ENCODE results near the gene ICAM1. TPM values are rescaled to one million over a fixed set of nuclear protein-coding genes. Genes with fewer than 3 reads are reported as not detected.

Gene ICAM1
- polyA plus RNA-seq, 3 donors = 21.6 to 118 (median 40.8) TPM

GRCh38 chr19:10243606-10244005 lies 27.3 kb upstream of the ICAM1 start:
- WGBS (ENCODE audit: insufficient coverage) = 98% methylated on average over 6 of the region's 7 CpGs
- no peak for DNase-seq
- no peak overlapping the region for H3K4me2 ChIP-seq (replicated peaks; ENCODE audit: extremely low read depth, low read length, poor library complexity, severe bottlenecking)
- H3K36me3 Mint-ChIP-seq = no peaks in the 10 kb centered on the region
- no peaks in the 10 kb centered on the region for H3K79me2 ChIP-seq (ENCODE audit: insufficient read depth, low read length)
- H3K9me3 ChIP-seq (replicated peaks in 1 of 2; ENCODE audit: control insufficient read depth in 1 of 2, insufficient read depth in 1 of 2, low read length in 2 of 2) = no peaks in the 10 kb centered on the region
- H3K9ac ChIP-seq (ENCODE audit: insufficient read depth, low read length, poor library complexity, severe bottlenecking) = no peak overlapping the region
- H3K27ac ChIP-seq (ENCODE audit: low read depth in 1 of 2, low read length in 2 of 2) = no peak overlapping the region
- no peak overlapping the region for H3K4me3 Mint-ChIP-seq
- TF ChIP-seq CTCF (IDR thresholded peaks at IDR 0.05) = no peak
- intact Hi-C loops (cut with micrococcal nuclease) = no loop called here
- no peaks in the 10 kb centered on the region for H4K20me1 ChIP-seq (ENCODE audit: insufficient read depth, low read length)
- no peak overlapping the region for H2AFZ ChIP-seq (ENCODE audit: insufficient read depth, low read depth, low read length, poor library complexity, severe bottlenecking)
- peaks cover 0 to 4% (median 2%) of the 10 kb centered on the region in 3 donors for H3K27me3 Mint-ChIP-seq (ENCODE audit: low read depth in 3 of 3)
- no peaks in the 10 kb centered on the region for H3K4me1 ChIP-seq (ENCODE audit: control insufficient read depth in 1 of 2, insufficient read depth in 2 of 2, low read length in 2 of 2)
- H3K27me3 ChIP-seq (ENCODE audit: control insufficient read depth in 2 of 2, insufficient read depth in 2 of 2, low read length in 2 of 2) = no peaks in the 10 kb centered on the region
- H3K9me3 Mint-ChIP-seq = no peaks in the 10 kb centered on the region
- H3K27ac Mint-ChIP-seq = no peak overlapping the region
- H3K4me3 ChIP-seq (replicated peaks in 1 of 3; ENCODE audit: low read depth in 2 of 3, low read length in 3 of 3) = no peak overlapping the region
- no peaks in the 10 kb centered on the region for H3K4me1 Mint-ChIP-seq
- no peaks in the 10 kb centered on the region for H3K36me3 ChIP-seq (replicated peaks in 1 of 2; ENCODE audit: control insufficient read depth in 1 of 2, insufficient read depth in 2 of 2, low read length in 2 of 2)

- Histone ChIP-seq H3K4me2 (replicated peaks; ENCODE audit: extremely low read depth, low read length, poor library complexity, severe bottlenecking) (no peak overlapping the region), H3K27ac (ENCODE audit: low read depth in 1 of 2, low read length in 2 of 2) (no peak overlapping the region), H3K4me1 (ENCODE audit: control insufficient read depth in 1 of 2, insufficient read depth in 2 of 2, low read length in 2 of 2) (peaks cover 3 to 5% of the 10 kb centered on the region in 2 donors), H4K20me1 (ENCODE audit: insufficient read depth, low read length) (no peaks in the 10 kb centered on the region), H3K27me3 (ENCODE audit: control insufficient read depth in 2 of 2, insufficient read depth in 2 of 2, low read length in 2 of 2) (no peaks in the 10 kb centered on the region), H3K79me2 (ENCODE audit: insufficient read depth, low read length) (no peaks in the 10 kb centered on the region), H3K9me3 (replicated peaks in 1 of 2; ENCODE audit: control insufficient read depth in 1 of 2, insufficient read depth in 1 of 2, low read length in 2 of 2) (no peaks in the 10 kb centered on the region), H3K36me3 (replicated peaks in 1 of 2; ENCODE audit: control insufficient read depth in 1 of 2, insufficient read depth in 2 of 2, low read length in 2 of 2) (no peaks in the 10 kb centered on the region), H3K9ac (ENCODE audit: insufficient read depth, low read length, poor library complexity, severe bottlenecking) (no peak overlapping the region), H2AFZ (ENCODE audit: insufficient read depth, low read depth, low read length, poor library complexity, severe bottlenecking) (no peak overlapping the region), H3K4me3 (replicated peaks in 1 of 3; ENCODE audit: low read depth in 2 of 3, low read length in 3 of 3) (no peak overlapping the region)
- 59% methylated on average over 3 of the region's 9 CpGs for WGBS (ENCODE audit: insufficient coverage)
- no peak for DNase-seq
- peak overlapping the region in 1 of 7 donors; percentile 53 for H3K27ac Mint-ChIP-seq
- intact Hi-C loops (cut with micrococcal nuclease) = no loop called here
- H3K4me3 Mint-ChIP-seq = no peak overlapping the region
- H3K4me1 Mint-ChIP-seq = no peaks in the 10 kb centered on the region
- no peaks in the 10 kb centered on the region for H3K9me3 Mint-ChIP-seq
- H3K36me3 Mint-ChIP-seq = no peaks in the 10 kb centered on the region
- peaks cover 1 to 4% (median 2%) of the 10 kb centered on the region in 3 donors for H3K27me3 Mint-ChIP-seq (ENCODE audit: low read depth in 3 of 3)
- TF ChIP-seq CTCF (IDR thresholded peaks at IDR 0.05) = no peak
Measured at GRCh38 chr19:10245189-10245939, 25.6 kb upstream of the ICAM1 start.

Measured in CD14-positive monocyte (primary cell).